ENCODE data around the gene STK24.

- TF ChIP-seq, protein P1, sequence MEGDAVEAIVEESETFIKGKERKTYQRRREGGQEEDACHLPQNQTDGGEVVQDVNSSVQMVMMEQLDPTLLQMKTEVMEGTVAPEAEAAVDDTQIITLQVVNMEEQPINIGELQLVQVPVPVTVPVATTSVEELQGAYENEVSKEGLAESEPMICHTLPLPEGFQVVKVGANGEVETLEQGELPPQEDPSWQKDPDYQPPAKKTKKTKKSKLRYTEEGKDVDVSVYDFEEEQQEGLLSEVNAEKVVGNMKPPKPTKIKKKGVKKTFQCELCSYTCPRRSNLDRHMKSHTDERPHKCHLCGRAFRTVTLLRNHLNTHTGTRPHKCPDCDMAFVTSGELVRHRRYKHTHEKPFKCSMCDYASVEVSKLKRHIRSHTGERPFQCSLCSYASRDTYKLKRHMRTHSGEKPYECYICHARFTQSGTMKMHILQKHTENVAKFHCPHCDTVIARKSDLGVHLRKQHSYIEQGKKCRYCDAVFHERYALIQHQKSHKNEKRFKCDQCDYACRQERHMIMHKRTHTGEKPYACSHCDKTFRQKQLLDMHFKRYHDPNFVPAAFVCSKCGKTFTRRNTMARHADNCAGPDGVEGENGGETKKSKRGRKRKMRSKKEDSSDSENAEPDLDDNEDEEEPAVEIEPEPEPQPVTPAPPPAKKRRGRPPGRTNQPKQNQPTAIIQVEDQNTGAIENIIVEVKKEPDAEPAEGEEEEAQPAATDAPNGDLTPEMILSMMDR (IDR thresholded peaks at IDR 0.05; ENCODE audit: insufficient read depth, low read length, poor library complexity, severe bottlenecking), result no peak
- TF ChIP-seq EZH2phosphoT487 (conservative IDR thresholded peaks at IDR 0.05; ENCODE audit: low read length), result no peak
These were observed 97.4 kb downstream of the STK24 start for GRCh38 chr13:98479496-98480003.

Data from SU-DHL-6 (cell line).